ENCODE data around the gene PHYH. TPM values are rescaled to one million over a fixed set of nuclear protein-coding genes. Genes with fewer than 3 reads are reported as not detected.
"Not testable (repeated sequence)": the region's sequence is repeated elsewhere in the genome, so short reads cannot be mapped to it uniquely, and the experiment has no call there.

PHYH gene
- polyA plus RNA-seq, 3 donors: 35.3 to 53.6 (median 37.5) TPM

GRCh38 chr10:13330980-13331379 lies 31.1 kb upstream of the PHYH start:
- DNase-seq (ENCODE audit: extremely low read depth in 1 of 11, low read depth in 9 of 11, low spot score in 4 of 11): not testable (repeated sequence)

GRCh38 chr10:13329565-13329964 lies 29.7 kb upstream of the PHYH start:
- DNase-seq (ENCODE audit: extremely low read depth in 1 of 11, low read depth in 9 of 11, low spot score in 4 of 11): no peak

GRCh38 chr10:13328613-13329012 lies 28.7 kb upstream of the PHYH start:
- no peak for DNase-seq (ENCODE audit: extremely low read depth in 1 of 11, low read depth in 9 of 11, low spot score in 4 of 11)

GRCh38 chr10:13328126-13328525 lies 28.3 kb upstream of the PHYH start:
- no peak for DNase-seq (ENCODE audit: extremely low read depth in 1 of 11, low read depth in 9 of 11, low spot score in 4 of 11)

- DNase-seq (ENCODE audit: extremely low read depth in 1 of 11, low read depth in 9 of 11, low spot score in 4 of 11): no peak
Measured at GRCh38 chr10:13327534-13327933, 27.7 kb upstream of the PHYH start.

GRCh38 chr10:13322615-13323148 lies 22.8 kb upstream of the PHYH start:
- DNase-seq (ENCODE audit: extremely low read depth in 1 of 11, low read depth in 9 of 11, low spot score in 4 of 11): no peak

GRCh38 chr10:13321576-13321975 lies 21.7 kb upstream of the PHYH start:
- DNase-seq (ENCODE audit: extremely low read depth in 1 of 11, low read depth in 9 of 11, low spot score in 4 of 11): no peak

GRCh38 chr10:13319166-13319565 lies 19.3 kb upstream of the PHYH start:
- no peak for DNase-seq (ENCODE audit: extremely low read depth in 1 of 11, low read depth in 9 of 11, low spot score in 4 of 11)

- no peak for DNase-seq (ENCODE audit: extremely low read depth in 1 of 11, low read depth in 9 of 11, low spot score in 4 of 11)
Measured at GRCh38 chr10:13317474-13317873, 17.6 kb upstream of the PHYH start.

- no peak for DNase-seq (ENCODE audit: extremely low read depth in 1 of 11, low read depth in 9 of 11, low spot score in 4 of 11)
Measured at GRCh38 chr10:13316635-13317311, 16.9 kb upstream of the PHYH start.

- no peak for DNase-seq (ENCODE audit: extremely low read depth in 1 of 11, low read depth in 9 of 11, low spot score in 4 of 11)
Measured at GRCh38 chr10:13315361-13315760, 15.5 kb upstream of the PHYH start.

GRCh38 chr10:13311177-13311575 lies 11.3 kb upstream of the PHYH start:
- DNase-seq (ENCODE audit: extremely low read depth in 1 of 11, low read depth in 9 of 11, low spot score in 4 of 11): no peak

- peak in 1 of 11 donors; percentile 15 for DNase-seq (ENCODE audit: extremely low read depth in 1 of 11, low read depth in 9 of 11, low spot score in 4 of 11)
Measured at GRCh38 chr10:13310518-13311176, 10.8 kb upstream of the PHYH start.

- DNase-seq (ENCODE audit: extremely low read depth in 1 of 11, low read depth in 9 of 11, low spot score in 4 of 11): no peak
Measured at GRCh38 chr10:13309792-13310191, 9.9 kb upstream of the PHYH start.

- no peak for DNase-seq (ENCODE audit: extremely low read depth in 1 of 11, low read depth in 9 of 11, low spot score in 4 of 11)
Measured at GRCh38 chr10:13308096-13308495, 8.2 kb upstream of the PHYH start.

- no peak for DNase-seq (ENCODE audit: extremely low read depth in 1 of 11, low read depth in 9 of 11, low spot score in 4 of 11)
Measured at GRCh38 chr10:13306103-13306502, 6.2 kb upstream of the PHYH start.

- no peak for DNase-seq (ENCODE audit: extremely low read depth in 1 of 11, low read depth in 9 of 11, low spot score in 4 of 11)
Measured at GRCh38 chr10:13302821-13303555, 3.1 kb upstream of the PHYH start.

- DNase-seq (ENCODE audit: extremely low read depth in 1 of 11, low read depth in 9 of 11, low spot score in 4 of 11): peak in 1 of 11 donors; percentile 23
Measured at GRCh38 chr10:13298748-13299436, 972 bp downstream of the PHYH start.

- DNase-seq (ENCODE audit: extremely low read depth in 1 of 11, low read depth in 9 of 11, low spot score in 4 of 11): no peak
Measured at GRCh38 chr10:13296476-13296875, 3.4 kb downstream of the PHYH start.

All from renal cortex interstitium (tissue), 11 donors.